CD14-positive monocyte (primary cell): ENCODE measurements around the gene DDX5. TPM values are rescaled to one million over a fixed set of nuclear protein-coding genes. Genes with fewer than 3 reads are reported as not detected.

ENCODE experiments used
- DNase-seq, 3 donors: peaks; one replicate each; pipeline ENCODE4 v3.0.0-alpha.2; 2011 to 2022
- H2AFZ ChIP-seq: 2 replicates; pipeline ENCODE4 v1.6.0; 2012; ENCODE audit warnings: mild to moderate bottlenecking, low read depth, low read length, inconsistent platforms; ENCODE audit not compliant: insufficient read depth, poor library complexity, severe bottlenecking
- H3K27ac ChIP-seq, 2 donors: 1 replicate in 1 of 2; 2 replicates in 1 of 2; pipeline ENCODE4 v1.5.1; 2012 to 2013; ENCODE audit warnings: low read length in 2 of 2, control low read depth in 1 of 2, inconsistent platforms in 1 of 2, low read depth in 1 of 2, mild to moderate bottlenecking in 1 of 2
- H3K27me3 ChIP-seq, 2 donors: one replicate each; pipeline versions ENCODE4 v1.6.0 to v1.6.1; 2011 to 2013; ENCODE audit warnings: low read length in 2 of 2; ENCODE audit not compliant: control insufficient read depth in 2 of 2, insufficient read depth in 2 of 2
- H3K36me3 ChIP-seq, 2 donors: replicated peaks in 1 of 2; 1 replicate in 1 of 2; 2 replicates in 1 of 2; pipeline versions ENCODE4 v1.5.1 to v1.6.1; 2012 to 2013; ENCODE audit warnings: low read length in 2 of 2, control low read depth in 1 of 2, inconsistent platforms in 1 of 2, mild to moderate bottlenecking in 1 of 2; ENCODE audit not compliant: insufficient read depth in 2 of 2, control insufficient read depth in 1 of 2
- H3K4me1 ChIP-seq, 2 donors: 1 replicate in 1 of 2; 2 replicates in 1 of 2; pipeline versions ENCODE4 v1.5.1 to v1.6.1; 2012 to 2013; ENCODE audit warnings: low read length in 2 of 2, control low read depth in 1 of 2, inconsistent platforms in 1 of 2, mild to moderate bottlenecking in 1 of 2, moderate library complexity in 1 of 2; ENCODE audit not compliant: insufficient read depth in 2 of 2, control insufficient read depth in 1 of 2
- H3K4me2 ChIP-seq: replicated peaks from 2 replicates; pipeline ENCODE3; 2012; ENCODE audit warnings: low read length, moderate library complexity, mild to moderate bottlenecking; ENCODE audit not compliant: poor library complexity, severe bottlenecking; ENCODE audit errors: extremely low read depth
- H3K4me3 ChIP-seq, 3 experiments: fragments of 200-600 bp in 1 of 3; sonication (generic) in 1 of 3; replicated peaks in 1 of 3; 1 replicate in 2 of 3; 2 replicates in 1 of 3; pipeline ENCODE4 v1.5.1; 2011 to 2013; ENCODE audit warnings: low read length in 3 of 3, mild to moderate bottlenecking in 3 of 3, control low read depth in 2 of 3, low read depth in 2 of 3, inconsistent platforms in 1 of 3, moderate library complexity in 1 of 3
- H3K79me2 ChIP-seq: 2 replicates; pipeline ENCODE4 v1.6.0; 2012; ENCODE audit warnings: mild to moderate bottlenecking, control low read depth, inconsistent platforms, low read length, moderate library complexity; ENCODE audit not compliant: insufficient read depth
- H3K9ac ChIP-seq: 2 replicates; pipeline ENCODE4 v1.6.0; 2017; ENCODE audit warnings: low read length, mild to moderate bottlenecking; ENCODE audit not compliant: insufficient read depth, poor library complexity, severe bottlenecking
- H3K9me3 ChIP-seq, 2 donors: replicated peaks in 1 of 2; 1 replicate in 1 of 2; 2 replicates in 1 of 2; pipeline versions ENCODE4 v1.5.1 to v1.6.1; 2012 to 2013; ENCODE audit warnings: low read length in 2 of 2, control low read depth in 1 of 2; ENCODE audit not compliant: control insufficient read depth in 1 of 2, insufficient read depth in 1 of 2
- H4K20me1 ChIP-seq: 2 replicates; pipeline ENCODE4 v1.6.0; 2012; ENCODE audit warnings: mild to moderate bottlenecking, low read length, control low read depth, moderate library complexity; ENCODE audit not compliant: insufficient read depth
- H3K27ac Mint-ChIP-seq, 7 donors: one replicate each; pipeline ENCODE4 v1.8.0; 2020; ENCODE audit warnings: mild to moderate bottlenecking in 7 of 7, mixed read lengths in 7 of 7, moderate library complexity in 6 of 7, inconsistent platforms in 2 of 7
- H3K27me3 Mint-ChIP-seq, 3 donors: one replicate each; pipeline ENCODE4 v1.8.0; 2021 to 2022; ENCODE audit warnings: low read depth in 3 of 3, mild to moderate bottlenecking in 3 of 3, mixed read lengths in 3 of 3, moderate library complexity in 3 of 3, inconsistent platforms in 1 of 3
- H3K36me3 Mint-ChIP-seq, 2 donors: one replicate each; pipeline ENCODE4 v1.8.0; 2020; ENCODE audit warnings: mixed read lengths in 2 of 2, inconsistent platforms in 1 of 2, mild to moderate bottlenecking in 1 of 2
- H3K4me1 Mint-ChIP-seq: one replicate; pipeline ENCODE4 v1.8.0; 2020; ENCODE audit warnings: mild to moderate bottlenecking, mixed read lengths
- H3K4me3 Mint-ChIP-seq, 2 donors: one replicate each; pipeline ENCODE4 v1.8.0; 2020; ENCODE audit warnings: mild to moderate bottlenecking in 2 of 2, mixed read lengths in 2 of 2, moderate library complexity in 1 of 2
- H3K9me3 Mint-ChIP-seq, 7 donors: one replicate each; pipeline ENCODE4 v1.8.0; 2020 to 2022; ENCODE audit warnings: mixed read lengths in 7 of 7, mild to moderate bottlenecking in 6 of 7, moderate library complexity in 6 of 7, inconsistent platforms in 2 of 7
- CTCF ChIP-seq: fragments of 200-600 bp; IDR thresholded peaks from one replicate; pipeline ENCODE4 v1.8.0; 2022; ENCODE audit warnings: antibody characterized with exemption, mild to moderate bottlenecking
- WGBS: methylation state at CpG from one replicate; pipeline ENCODE4 v1.1.5; 2013; ENCODE audit warnings: missing lambda C conversion rate; ENCODE audit not compliant: insufficient coverage; 5-methylcytosine and 5-hydroxymethylcytosine counted together
- intact Hi-C, 2 donors: fragments of 100-400 bp; cut with micrococcal nuclease; formaldehyde crosslinking; loops; one replicate each; pipeline versions ENCODE4 v1.15.0 to v1.15.1; 2023
- polyA plus RNA-seq, 3 donors: library from polyadenylated mRNA; depleted of rRNA in 1 of 3; unstranded in 2 of 3; stranded (reverse) in 1 of 3; fragments of 300-500 nt in 2 of 3; fragments of >200 nt in 1 of 3; fragmentation: Illumina TruSeq in 2 of 3; gene quantifications; 1 replicate in 2 of 3; 2 replicates in 1 of 3; pipeline ENCODE4 v1.2.3, GENCODE V29; 2012 to 2021

DDX5 gene
- polyA plus RNA-seq, 3 donors = 642 to 2,061 (median 777) TPM

GRCh38 chr17:64497565-64498035 lies 8.5 kb downstream of the DDX5 start:
- peaks cover 0 to 2% (median 0%) of the 10 kb centered on the region in 3 donors for H3K27me3 Mint-ChIP-seq
- peaks cover 53 to 54% of the 10 kb centered on the region in 2 donors for H3K36me3 ChIP-seq
- no peaks in the 10 kb centered on the region for H3K27me3 ChIP-seq
- intact Hi-C loops = loop anchor here in 1 of 2 donors (10.0 kb wide), 1 partner anchor 193 kb away; no protein-coding TSS in a partner anchor
- WGBS = 25% methylated on average over 2 of the region's 4 CpGs
- peak overlapping the region; percentile 78 for H3K9ac ChIP-seq
- peaks cover 31 to 40% of the 10 kb centered on the region in 2 donors for H3K4me1 ChIP-seq
- H2AFZ ChIP-seq = no peak overlapping the region
- DNase-seq = peak in 1 of 3 donors; percentile 33
- H3K4me3 Mint-ChIP-seq = peak overlapping the region; percentile 99 to 100
- peaks cover 54 to 58% of the 10 kb centered on the region in 2 donors for H3K36me3 Mint-ChIP-seq
- H3K27ac Mint-ChIP-seq = peak overlapping the region; percentile 96 to 99 (median 98)
- H3K4me3 ChIP-seq = peak overlapping the region; percentile 57 to 84 (median 70)
- peak overlapping the region; percentile 90 to 97 for H3K27ac ChIP-seq
- peak overlapping the region; percentile 85 for H3K4me2 ChIP-seq
- H3K9me3 Mint-ChIP-seq = peaks cover 0 to 1% (median 0%) of the 10 kb centered on the region in 7 donors
- H3K4me1 Mint-ChIP-seq = peaks cover 58% of the 10 kb centered on the region
- TF ChIP-seq CTCF = peak; percentile 10
- peaks cover 83% of the 10 kb centered on the region for H3K79me2 ChIP-seq
- H4K20me1 ChIP-seq = peaks cover 54% of the 10 kb centered on the region
- no peaks in the 10 kb centered on the region for H3K9me3 ChIP-seq

- peaks cover 0 to 2% (median 0%) of the 10 kb centered on the region in 3 donors for H3K27me3 Mint-ChIP-seq
- Histone ChIP-seq H3K27ac (peak within 1 kb of the TSS; percentile 90 to 97), H3K36me3 (peaks cover 51% of the 10 kb centered on the region in 2 donors), H3K79me2 (peaks cover 83% of the 10 kb centered on the region), H4K20me1 (peaks cover 48% of the 10 kb centered on the region), H2AFZ (peak within 1 kb of the TSS; percentile 69), H3K27me3 (no peaks in the 10 kb centered on the region), H3K9ac (peak within 1 kb of the TSS; percentile 78), H3K9me3 (no peaks in the 10 kb centered on the region), H3K4me1 (peaks cover 31 to 40% of the 10 kb centered on the region in 2 donors), H3K4me2 (peak within 1 kb of the TSS; percentile 85), H3K4me3 (peak within 1 kb of the TSS; percentile 57 to 84 (median 70))
- H3K9me3 Mint-ChIP-seq = peaks cover 0 to 1% (median 0%) of the 10 kb centered on the region in 7 donors
- peak within 1 kb of the TSS; percentile 96 to 99 (median 98) for H3K27ac Mint-ChIP-seq
- H3K4me1 Mint-ChIP-seq = peaks cover 55% of the 10 kb centered on the region
- intact Hi-C loops = loop anchor here in 1 of 2 donors (10.0 kb wide), 1 partner anchor 192 kb away; no protein-coding TSS in a partner anchor
- peak within 1 kb of the TSS; percentile 99 to 100 for H3K4me3 Mint-ChIP-seq
- WGBS = under 1% methylated on average over 46 of the region's 50 CpGs
- peak; percentile 91 to 94 (median 94) for DNase-seq
- H3K36me3 Mint-ChIP-seq = peaks cover 49 to 54% of the 10 kb centered on the region in 2 donors
- peak; percentile 61 for TF ChIP-seq CTCF
Measured at GRCh38 chr17:64496786-64497564, 9.1 kb downstream of the DDX5 start, which contains the start of gene POLG2. Gene POLG2 (minus strand): TSS chr17:64497054. CDS start chr17:64496968, 86 bp downstream.
